HG02763 (cell line): ENCODE data around the gene ING2.

Experiments
- ATAC-seq: cut with Tn5 transposase; IDR thresholded peaks from one replicate; pipeline ENCODE4 v1.9.1; 2021; ENCODE audit warnings: mild to moderate bottlenecking, moderate library complexity; ENCODE audit not compliant: unreplicated experiment

The ING2 gene

DNA sequence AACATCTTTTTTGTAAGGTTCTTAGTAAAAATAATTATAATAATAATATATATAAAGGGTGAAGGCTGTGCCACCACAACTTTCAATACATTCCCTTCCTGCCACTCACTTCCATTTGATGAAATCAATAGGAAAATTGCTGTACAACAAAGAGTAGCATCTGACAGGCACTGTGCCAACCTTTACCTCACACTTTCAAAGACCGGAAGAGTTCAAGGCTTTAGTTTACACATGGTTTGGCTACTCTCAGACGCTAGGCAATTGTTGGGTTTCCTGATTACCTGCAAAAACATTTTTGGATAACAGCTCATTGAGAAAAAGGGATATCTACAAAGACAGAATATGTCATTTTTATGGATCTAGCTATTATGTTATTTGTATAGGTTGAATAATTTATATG lies 5.5 kb upstream of the ING2 start:
- no peak for ATAC-seq

DNA sequence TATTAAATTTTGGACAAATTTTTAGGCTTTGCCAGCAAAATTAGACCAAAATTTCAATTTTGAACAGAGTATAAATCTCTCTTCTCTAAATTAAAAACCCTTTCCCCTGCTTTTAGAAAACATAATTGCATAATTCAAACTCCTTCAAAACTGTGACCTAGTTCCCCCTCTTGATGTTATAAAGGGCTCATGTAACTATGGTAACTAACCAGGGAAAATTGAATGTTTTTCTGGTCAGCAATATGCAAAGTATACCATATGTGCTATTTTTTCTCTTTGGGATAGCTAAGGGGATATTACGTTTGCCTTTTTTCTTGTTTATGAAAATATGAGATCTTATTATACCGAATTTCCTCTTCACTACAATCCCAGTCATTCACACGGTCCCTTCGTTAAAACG lies 5.1 kb upstream of the ING2 start:
- no peak for ATAC-seq

DNA sequence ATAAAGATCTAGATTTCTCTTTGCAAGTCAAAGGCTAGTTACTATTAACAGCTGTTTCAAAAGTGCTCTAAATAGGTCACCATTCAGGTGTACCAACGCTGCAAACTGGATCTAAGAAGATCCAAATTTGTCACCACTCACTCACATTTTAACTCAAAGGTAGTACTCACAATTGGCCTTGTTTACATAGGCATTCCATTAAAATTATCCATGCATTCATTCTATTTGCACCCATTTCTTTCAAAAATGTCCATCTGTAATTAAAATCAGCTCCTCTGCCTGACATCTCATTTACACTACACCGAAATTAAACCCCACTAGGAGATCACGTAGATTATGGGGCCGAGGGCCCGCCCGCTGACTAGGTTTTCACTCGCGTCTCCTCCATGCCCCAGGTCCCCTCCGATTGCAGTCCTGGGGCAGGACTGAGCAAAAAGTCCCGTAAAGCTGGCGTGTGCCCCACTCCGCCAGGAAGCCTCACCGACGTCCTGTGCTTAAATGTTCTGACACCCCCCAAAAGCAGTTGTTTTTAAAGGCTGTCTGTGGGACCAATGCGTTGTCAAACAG lies 1.3 kb upstream of the ING2 start:
- ATAC-seq = peak; percentile 0

DNA sequence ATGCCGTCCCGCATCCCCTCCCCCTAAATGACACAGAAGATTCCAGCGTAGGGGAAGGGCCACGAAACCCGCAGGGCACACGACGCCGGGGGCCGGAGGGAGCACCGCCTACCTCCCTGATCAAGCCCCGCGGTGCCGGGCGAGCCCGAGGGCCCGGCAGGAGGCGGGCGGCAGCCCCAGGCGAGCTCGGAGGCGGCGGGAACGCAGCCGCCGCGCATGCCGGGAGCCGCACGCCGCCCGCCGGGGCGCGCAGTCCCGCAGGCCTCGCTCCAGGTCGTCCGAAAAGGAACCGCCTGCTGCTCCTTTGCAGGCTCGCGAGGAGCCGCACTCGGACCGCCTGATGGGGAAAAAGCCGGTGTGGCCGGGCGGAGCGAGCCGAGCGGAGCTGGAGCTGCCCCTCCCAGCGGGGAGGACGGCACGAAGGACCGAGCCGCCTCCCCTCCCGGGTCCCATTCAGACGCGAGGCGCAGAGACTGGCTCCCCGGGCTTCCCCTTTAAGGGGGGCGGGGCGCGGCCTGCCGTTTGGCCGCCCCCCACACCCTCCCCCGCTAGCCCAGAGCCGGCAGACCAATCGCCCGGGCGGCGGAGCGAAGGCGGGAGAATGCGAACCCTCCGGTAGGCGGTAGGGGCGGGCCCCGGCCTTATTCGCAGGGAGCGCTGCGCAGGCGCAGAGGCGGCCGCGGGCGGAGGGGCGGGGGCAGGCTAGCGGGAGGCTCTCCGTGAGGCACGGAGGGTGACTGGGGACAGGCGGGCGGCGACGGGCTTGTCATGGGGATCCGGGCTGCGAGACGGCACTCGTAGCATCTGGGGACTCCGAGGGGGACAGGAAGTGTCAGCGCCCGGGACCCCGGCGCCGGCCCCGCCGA lies 561 bp upstream of the ING2 start:
- ATAC-seq = peak; percentile 65

DNA sequence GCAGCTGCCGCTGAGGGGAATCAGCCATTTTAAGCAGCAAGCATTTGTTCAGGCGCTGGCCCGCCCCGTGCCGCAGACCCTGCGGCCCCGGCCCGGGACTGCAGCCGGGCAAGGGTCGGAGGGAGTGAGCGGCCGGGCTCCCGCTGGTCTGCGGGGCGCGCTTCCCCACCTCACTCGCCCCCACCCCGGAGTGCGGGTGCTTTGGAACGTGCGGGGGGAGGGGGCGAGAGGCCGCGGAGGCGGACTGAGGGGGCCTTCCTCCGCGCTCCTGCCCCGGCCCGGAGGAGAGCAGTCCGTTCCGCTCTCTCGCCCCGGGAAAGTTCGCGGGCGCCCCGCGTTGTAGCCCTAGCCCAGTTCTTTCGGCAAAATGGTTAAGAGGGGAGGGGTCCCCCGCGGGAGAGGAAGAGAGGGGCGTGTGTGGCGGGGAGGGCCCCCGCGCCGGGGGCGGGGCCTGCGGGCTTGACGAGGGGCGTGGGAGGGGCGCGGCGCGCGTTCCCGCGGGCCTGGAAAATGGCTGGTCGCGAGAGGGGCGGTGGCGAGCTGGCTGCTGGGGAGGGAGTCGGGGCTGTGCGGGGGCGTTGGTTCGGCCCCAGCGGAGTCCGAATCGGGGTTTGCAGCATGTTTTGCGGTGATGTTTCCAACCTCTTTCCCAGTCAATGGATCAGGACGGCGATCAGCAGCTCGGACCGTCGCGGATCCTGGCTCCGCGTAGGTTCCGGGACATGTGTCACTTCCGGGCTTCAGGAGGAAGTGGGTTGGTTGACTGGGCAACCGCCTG lies 942 bp downstream of the ING2 start:
- ATAC-seq = peak; percentile 40

DNA sequence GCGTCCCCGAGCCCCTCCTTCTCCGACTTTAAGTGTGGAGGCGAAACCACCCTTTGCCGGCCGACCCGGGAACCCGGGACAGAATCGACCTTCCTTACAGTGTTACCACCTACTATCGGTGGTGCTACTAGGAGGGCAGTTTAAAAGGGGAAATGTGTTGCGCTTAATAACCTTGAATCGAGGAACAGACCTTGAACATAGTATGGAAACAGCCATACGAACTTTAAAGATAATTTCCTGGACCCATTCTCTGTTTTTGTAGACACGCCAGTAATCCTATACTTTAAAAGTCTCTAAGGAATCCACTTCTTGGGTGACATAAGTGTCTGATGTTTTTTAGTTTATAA lies 1.5 kb downstream of the ING2 start:
- ATAC-seq = no peak

DNA sequence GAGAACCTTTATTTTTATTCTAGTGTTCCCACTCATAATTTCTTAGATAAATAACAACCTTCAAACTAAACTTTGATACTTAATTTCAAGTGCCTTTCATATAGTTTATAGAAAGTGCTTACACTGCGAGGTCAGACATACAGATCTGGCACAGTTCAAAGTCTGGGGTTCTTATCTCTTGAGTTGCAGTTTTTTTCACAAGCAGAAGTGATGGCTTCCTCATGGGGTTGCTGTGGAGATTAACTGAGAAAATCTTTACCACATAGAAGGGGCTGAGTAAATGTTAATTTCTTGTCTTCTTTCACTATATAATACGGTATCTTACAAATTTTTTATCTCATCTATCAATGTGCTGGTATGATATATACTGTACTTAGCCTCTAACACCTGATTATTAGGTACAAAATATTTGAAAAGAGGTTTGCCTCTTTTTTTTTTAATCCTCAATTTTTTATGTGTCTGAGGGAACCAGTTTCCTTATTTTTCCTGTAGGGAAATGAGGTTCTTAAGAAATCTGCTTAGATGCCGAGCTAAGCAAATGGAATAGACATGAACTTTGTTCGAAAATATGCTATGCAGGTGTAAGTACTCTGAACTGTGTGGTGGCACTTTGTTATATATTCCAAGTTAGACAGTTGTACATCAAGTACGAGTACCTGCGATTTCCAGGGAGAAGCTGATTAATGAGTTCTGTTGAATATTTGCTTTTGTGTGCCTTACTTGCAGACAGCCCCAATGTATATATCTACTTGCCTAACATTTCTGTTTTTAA lies 3.3 kb downstream of the ING2 start:
- no peak for ATAC-seq

DNA sequence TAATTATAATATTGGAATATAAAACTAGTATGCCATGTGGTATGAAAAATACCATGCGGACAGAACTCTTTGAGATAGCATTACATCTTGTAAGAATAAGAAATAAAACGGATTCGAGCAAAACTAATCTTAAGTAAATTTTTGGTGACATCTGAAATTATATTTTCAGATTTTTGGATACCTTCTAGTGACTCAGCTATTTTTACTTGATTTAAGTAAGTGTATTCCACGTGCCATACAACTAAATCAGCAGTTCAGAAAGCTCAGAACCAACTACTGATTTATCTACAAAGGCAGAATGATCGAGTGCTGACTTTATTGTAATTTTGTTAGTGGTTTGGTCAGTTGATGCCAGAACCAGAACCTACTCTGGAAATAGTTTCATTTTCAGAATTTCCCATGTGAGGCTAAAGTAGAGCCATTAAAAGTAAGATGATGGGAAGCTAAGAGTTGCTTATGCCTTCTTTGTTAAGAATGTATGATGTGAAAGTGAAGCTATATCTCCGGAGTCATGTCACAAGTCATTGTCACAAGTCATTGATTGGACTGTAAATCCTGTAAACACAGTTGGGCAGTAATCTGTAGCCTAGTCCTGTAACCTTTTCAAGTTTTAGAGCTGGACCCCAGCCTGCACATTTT lies 4.0 kb downstream of the ING2 start:
- no peak for ATAC-seq

DNA sequence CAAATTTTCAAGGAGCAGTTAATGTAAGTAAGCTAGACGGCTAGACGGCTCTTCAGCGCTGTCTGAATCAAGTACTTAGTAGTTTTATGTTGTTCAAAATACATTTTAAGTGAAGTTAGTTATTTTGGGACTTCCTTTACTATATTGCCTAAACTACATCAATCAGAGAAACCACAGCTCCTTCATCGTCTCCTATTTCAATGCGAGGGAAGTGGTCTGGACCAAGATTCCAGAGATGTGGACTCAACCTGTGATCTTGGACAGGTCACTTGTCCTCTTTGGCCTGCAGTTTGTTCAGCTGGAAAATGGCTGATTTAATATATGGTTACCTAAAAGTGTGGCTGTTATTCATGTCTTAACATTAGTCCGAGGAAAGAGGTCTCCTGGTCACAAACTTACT lies 10.6 kb downstream of the ING2 start:
- no peak for ATAC-seq

DNA sequence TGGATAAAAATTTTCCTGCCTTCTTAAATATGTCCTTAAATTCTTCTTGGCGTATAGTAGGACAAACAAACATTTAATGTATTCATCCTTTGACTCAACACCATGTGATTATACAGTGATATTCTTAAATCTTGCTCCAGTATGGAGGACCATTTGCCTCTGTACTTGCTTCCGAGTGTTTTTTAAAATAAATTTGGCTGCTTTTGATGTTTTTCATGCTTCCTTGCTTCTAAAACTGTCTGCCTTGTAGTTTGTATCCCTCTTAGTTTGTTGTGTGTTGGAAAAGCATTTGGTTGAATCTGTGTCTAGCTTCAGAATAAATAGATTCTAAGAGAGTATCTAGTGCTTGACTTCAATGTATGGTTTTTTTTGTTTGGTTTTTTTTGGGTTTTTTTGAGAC lies 12.3 kb downstream of the ING2 start:
- no peak for ATAC-seq

DNA sequence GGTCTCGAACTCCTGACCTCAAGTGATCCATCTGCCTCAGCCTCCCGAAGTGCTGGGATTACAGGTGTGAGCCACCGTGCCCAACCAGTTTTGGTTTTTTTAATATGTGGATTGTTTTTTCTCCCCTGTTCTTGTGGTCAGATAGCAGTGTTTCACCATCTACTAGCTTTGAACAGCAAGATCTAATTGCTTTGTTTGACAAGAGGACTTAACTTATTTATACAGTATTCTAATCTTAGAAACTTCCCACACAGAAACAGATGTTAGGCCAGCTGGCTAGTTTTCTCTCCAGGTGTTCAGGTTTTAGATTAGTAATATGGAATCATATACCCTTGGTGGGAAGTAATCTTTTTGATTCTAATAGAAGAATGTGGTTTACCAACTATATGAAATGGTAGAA lies 12.9 kb downstream of the ING2 start:
- ATAC-seq = no peak

DNA sequence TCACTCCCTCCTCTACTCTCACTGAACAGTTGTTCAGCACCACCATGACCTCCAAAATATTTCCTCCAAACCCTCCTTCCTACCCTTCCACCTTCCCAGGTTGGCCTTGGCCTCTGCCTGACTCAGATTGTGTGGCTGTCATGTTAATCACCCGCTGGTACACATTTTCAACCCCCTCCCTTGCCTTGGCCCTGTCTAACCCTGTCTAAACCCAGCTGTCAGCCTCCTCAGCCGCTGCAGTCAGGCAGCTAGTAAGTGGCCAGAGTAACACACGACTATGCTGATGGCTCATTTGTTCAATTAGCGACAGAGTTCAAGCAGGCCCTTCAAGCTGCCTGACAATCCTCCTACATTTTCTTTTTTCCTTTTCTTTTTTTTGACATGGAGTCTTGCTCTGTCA lies 18.0 kb downstream of the ING2 start:
- ATAC-seq = no peak

DNA sequence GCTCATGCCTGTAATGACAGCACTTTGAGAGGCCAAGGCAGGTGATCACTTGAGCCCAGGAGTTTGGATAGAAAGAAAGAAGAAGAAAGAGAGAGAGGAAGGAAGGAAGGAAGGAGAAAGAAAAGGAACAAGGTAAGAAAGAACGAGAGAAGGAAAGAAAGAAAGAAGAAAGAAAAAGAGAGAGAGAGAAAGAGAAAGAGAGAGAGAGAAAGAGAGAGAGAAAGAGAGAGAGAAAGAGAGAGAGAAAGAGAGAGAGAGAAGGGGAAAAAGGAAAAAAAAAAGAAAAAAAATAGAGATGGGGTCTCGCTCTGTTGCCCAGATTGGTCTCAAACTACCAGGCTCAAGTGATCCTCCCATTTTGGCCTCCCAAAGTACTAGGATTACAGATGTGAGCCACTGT lies 22.5 kb downstream of the ING2 start:
- ATAC-seq = no peak

DNA sequence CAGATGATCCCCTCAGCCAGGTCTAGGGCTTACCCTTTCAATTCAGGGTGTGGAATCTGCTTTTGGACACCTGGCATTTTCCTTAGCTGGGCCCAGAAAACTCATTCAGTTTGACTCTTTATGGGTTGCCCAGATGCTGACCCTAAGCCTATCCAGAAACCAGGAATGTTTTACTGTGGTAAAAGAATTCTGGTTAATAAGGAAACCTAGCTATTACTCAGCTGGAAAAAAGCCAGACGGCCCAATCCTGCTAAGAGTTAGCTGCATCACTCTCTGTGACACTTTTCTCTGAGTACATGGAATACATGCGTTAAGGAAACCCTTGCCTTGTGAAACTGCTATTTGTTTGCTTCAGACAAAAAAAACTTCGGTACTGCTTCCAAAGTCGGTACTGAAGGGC lies 28.0 kb downstream of the ING2 start:
- no peak for ATAC-seq

DNA sequence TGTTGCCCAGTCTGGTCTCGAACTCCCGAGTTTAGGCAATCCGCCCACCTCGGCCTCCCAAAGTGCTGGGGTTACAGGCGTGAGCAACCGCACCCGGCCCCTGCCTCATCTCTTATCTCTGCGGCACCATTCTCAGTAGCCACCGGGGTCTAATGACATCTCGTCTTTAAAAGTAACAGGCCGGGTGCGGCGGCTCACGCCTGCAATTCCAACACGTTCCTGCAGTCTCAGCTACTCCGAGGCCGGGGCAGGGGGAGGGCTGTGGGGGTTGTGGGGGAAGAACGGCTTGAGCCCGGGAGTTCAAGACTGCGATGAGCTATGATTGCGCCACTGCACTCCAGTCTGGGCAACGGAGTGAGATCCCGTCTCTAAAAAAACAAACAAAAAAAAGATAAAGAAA lies 28.8 kb downstream of the ING2 start:
- ATAC-seq = no peak

DNA sequence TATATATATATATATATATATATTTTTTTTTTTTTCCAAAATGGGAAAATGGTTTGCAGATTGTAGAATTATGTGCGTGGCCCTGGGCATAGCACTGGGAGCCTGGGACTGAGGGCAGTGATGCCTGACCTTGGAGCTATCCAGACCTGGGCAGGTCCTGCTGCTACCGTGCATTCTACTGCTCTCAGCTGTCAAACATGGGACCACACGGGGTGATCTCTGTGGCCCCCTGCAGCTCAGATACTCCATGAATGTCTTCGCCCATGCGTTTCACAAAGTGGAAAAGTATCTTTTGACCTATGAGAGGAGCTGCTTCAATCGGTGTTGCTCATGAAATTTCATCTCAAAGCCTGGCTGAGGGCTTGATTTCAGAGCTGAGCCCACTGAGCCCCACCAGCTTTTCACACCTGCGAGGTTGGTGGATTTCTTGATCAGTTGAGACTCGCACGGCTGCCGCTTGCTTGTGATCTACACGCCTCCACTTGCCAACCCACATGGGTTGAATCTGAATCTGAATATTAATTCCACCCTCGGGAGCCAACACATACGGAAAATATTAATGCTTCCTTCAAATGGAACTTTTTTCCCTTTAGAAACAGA lies 35.7 kb downstream of the ING2 start:
- no peak for ATAC-seq

DNA sequence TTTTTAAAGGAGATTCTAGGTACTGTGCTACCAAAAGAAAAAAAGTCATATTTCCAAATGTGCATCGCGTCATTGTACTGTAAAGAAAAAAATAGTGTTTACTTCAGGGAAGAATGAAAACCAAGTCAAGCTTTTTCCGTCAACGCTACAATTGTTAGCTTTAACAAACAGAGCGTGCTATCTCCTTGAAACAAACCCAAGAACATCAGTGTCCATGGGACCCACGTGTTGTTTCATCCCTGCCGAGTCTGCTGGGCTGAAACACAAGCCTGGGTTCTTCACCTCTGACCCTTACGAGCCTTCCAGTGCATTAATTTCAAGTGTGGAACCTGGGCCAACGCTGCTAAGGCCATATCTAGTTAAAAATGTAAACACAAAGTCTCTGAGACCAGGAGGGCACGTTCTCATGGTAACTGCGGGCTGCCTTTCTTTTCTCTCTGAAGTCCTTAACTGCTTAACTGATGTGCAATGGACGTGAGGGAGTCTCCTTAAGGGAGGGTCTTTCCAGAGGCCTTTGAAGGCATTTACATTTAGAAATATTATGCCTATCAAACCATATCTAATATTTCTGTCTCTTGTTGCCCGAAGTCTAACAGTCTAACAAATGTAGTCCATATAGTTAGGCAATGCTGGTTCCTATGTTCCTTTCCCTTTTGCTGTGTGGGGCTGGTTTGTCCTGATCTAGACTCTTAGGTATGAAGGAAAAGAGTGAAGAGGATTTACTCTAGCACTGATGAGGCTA lies 36.3 kb downstream of the ING2 start:
- ATAC-seq = no peak

DNA sequence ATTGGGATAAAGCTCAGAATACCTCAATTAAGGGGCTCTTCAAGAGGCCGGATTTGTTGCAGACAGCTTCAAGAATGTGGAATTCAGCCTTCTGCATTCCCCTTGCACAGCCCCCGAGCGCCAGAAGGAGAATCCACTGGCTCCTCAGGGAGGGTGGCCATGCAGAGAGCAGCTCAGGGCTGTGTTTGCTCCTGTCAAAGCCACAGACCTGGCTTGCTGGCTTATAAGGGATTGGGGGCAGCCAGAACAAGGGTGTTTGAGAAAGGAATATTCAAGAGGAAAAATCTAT lies 36.8 kb downstream of the ING2 start:
- ATAC-seq = no peak

DNA sequence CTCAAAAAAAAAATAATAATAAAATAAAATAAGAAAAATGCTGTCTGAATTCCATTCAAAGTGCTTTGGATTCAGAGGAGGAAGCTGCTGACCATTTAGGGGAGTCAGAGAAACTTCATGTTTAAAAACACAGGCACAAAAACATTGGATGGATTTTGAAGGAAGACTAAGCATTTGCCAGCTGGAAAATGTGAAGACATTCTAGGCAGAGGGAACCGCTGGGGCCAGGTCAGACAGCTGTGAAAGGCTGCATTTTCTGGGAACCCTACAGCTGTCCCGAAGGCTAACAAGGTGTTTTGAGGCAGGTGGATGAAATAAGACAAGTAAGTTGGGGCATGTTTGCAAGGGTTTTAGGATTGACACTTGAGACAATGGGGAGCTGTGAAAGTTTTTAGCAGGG lies 38.6 kb downstream of the ING2 start:
- no peak for ATAC-seq

DNA sequence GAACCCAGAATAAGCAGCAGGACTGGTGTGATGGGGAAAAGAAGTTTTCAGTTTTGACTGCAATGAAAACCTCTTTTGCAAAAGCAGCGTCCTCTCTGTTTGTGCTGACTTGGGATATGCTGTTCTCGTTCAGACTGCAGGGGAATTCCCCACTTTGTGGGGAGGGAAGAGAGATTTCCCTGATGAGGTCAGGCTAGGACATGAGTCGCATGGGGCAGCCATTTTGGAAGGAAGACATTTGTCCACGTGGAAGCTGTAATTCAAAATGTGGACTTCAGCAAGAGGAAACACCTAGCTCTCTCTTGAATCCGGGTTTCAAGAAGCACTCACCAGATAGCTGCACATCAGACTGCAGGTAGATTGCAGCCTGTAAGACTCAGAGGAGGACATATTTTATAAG lies 39.3 kb downstream of the ING2 start:
- no peak for ATAC-seq
